ENCODE results near the gene ZSWIM1.
"Not testable (repeated sequence)": the region's sequence is repeated elsewhere in the genome, so short reads cannot be mapped to it uniquely, and the experiment has no call there.

The ZSWIM1 gene

GRCh38 chr20:45909817-45910669, 29.0 kb downstream of the ZSWIM1 start:
- DNase-seq = no peak

GRCh38 chr20:45910670-45911485, 29.9 kb downstream of the ZSWIM1 start:
- peak; percentile 54 for DNase-seq

GRCh38 chr20:45911486-45912343, 30.7 kb downstream of the ZSWIM1 start, which contains the start of gene PLTP:
Gene PLTP, minus strand, starts transcription at chr20:45912155. Its CDS starts 703 bp downstream, at chr20:45911452.
- DNase-seq = no peak

- no peak for DNase-seq
These were observed 31.3 kb downstream of the ZSWIM1 start for GRCh38 chr20:45912344-45912682.

GRCh38 chr20:45913116-45913515, 32.1 kb downstream of the ZSWIM1 start:
- no peak for DNase-seq

- DNase-seq = no peak
These were observed 36.7 kb downstream of the ZSWIM1 start for GRCh38 chr20:45917790-45918141.

- DNase-seq = no peak
These were observed 37.2 kb downstream of the ZSWIM1 start for GRCh38 chr20:45918182-45918737.

GRCh38 chr20:45918779-45919537, 37.9 kb downstream of the ZSWIM1 start:
- DNase-seq = no peak

GRCh38 chr20:45919542-45920399, 38.7 kb downstream of the ZSWIM1 start:
- DNase-seq = peak; percentile 3

- no peak for DNase-seq
These were observed 39.7 kb downstream of the ZSWIM1 start for GRCh38 chr20:45920462-45921336.

- DNase-seq = no peak
These were observed 40.5 kb downstream of the ZSWIM1 start for GRCh38 chr20:45921337-45922189.

- no peak for DNase-seq
These were observed 43.6 kb downstream of the ZSWIM1 start for GRCh38 chr20:45924391-45925261.

- no peak for DNase-seq
These were observed 44.9 kb downstream of the ZSWIM1 start for GRCh38 chr20:45925821-45926506.

- no peak for DNase-seq
These were observed 45.7 kb downstream of the ZSWIM1 start for GRCh38 chr20:45926731-45927070.

GRCh38 chr20:45927071-45927878, 46.2 kb downstream of the ZSWIM1 start:
- no peak for DNase-seq

- DNase-seq = not testable (repeated sequence)
These were observed 50.7 kb downstream of the ZSWIM1 start for GRCh38 chr20:45931680-45932079.
